Mononuclear cell (primary cell): ENCODE measurements around the gene MZT2B. TPM values are rescaled to one million over a fixed set of nuclear protein-coding genes. Genes with fewer than 3 reads are reported as not detected.
"Not testable (repeated sequence)": the region's sequence is repeated elsewhere in the genome, so short reads cannot be mapped to it uniquely, and the experiment has no call there.

Experiments
- H3K27me3 ChIP-seq: 2 replicates; pipeline ENCODE4 v1.6.0; 2011; ENCODE audit warnings: low read length, control low read depth; ENCODE audit not compliant: insufficient read depth
- H3K4me1 ChIP-seq: 2 replicates; pipeline ENCODE4 v1.5.1; 2011; ENCODE audit warnings: mild to moderate bottlenecking, low read length, control low read depth; ENCODE audit not compliant: insufficient read depth
- H3K4me3 ChIP-seq: 2 replicates; pipeline ENCODE4 v1.5.1; 2011; ENCODE audit warnings: mild to moderate bottlenecking, low read length, moderate library complexity
- H3K9me3 ChIP-seq: 2 replicates; pipeline ENCODE4 v1.5.1; 2011; ENCODE audit warnings: low read depth, mild to moderate bottlenecking, control low read depth, low read length
- total RNA-seq: library from RNA; depleted of rRNA; stranded (reverse); fragments of >200 nt; gene quantifications from one replicate; pipeline ENCODE4 v1.2.3, GENCODE V29; 2012

Gene MZT2B
- total RNA-seq, 1 donor: 73.1 TPM

- H3K27me3 ChIP-seq: no peaks in the 10 kb centered on the region
- H3K4me3 ChIP-seq: no peak overlapping the region
- peaks cover 24% of the 10 kb centered on the region for H3K4me1 ChIP-seq
- H3K9me3 ChIP-seq: no peaks in the 10 kb centered on the region
These were observed 1.7 kb downstream of the MZT2B start for GRCh38 chr2:130183512-130184373.

- Histone ChIP-seq H3K27me3 (no peaks in the 10 kb centered on the region), H3K4me1 (peaks cover 19% of the 10 kb centered on the region), H3K9me3 (no peaks in the 10 kb centered on the region), H3K4me3 (no peak overlapping the region)
These were observed 3.4 kb downstream of the MZT2B start for GRCh38 chr2:130185436-130185835.

GRCh38 chr2:130185896-130186295, 3.8 kb downstream of the MZT2B start:
- Histone ChIP-seq H3K4me1 (peaks cover 15% of the 10 kb centered on the region), H3K9me3 (no peaks in the 10 kb centered on the region), H3K27me3 (no peaks in the 10 kb centered on the region), H3K4me3 (no peak overlapping the region)

GRCh38 chr2:130186391-130186790, 4.3 kb downstream of the MZT2B start:
- Histone ChIP-seq H3K9me3 (no peaks in the 10 kb centered on the region), H3K4me3 (no peak overlapping the region), H3K4me1 (peaks cover 13% of the 10 kb centered on the region), H3K27me3 (no peaks in the 10 kb centered on the region)

GRCh38 chr2:130187268-130187667, 5.2 kb downstream of the MZT2B start:
- Histone ChIP-seq H3K9me3 (no peaks in the 10 kb centered on the region), H3K27me3 (no peaks in the 10 kb centered on the region), H3K4me3 (no peak overlapping the region), H3K4me1 (peaks cover 13% of the 10 kb centered on the region)

GRCh38 chr2:130187859-130188792, 6.1 kb downstream of the MZT2B start:
- not testable (repeated sequence) for H3K9me3 ChIP-seq, H3K4me1 ChIP-seq, H3K27me3 ChIP-seq, H3K4me3 ChIP-seq

- not testable (repeated sequence) for H3K9me3 ChIP-seq, H3K4me3 ChIP-seq, H3K4me1 ChIP-seq, H3K27me3 ChIP-seq
These were observed 6.9 kb downstream of the MZT2B start for GRCh38 chr2:130188958-130189357.

- H3K4me3 ChIP-seq: no peak overlapping the region
- no peaks in the 10 kb centered on the region for H3K9me3 ChIP-seq
- H3K27me3 ChIP-seq: no peaks in the 10 kb centered on the region
- no peaks in the 10 kb centered on the region for H3K4me1 ChIP-seq
These were observed 8.2 kb downstream of the MZT2B start for GRCh38 chr2:130190237-130190636.

GRCh38 chr2:130191319-130191718, 9.3 kb downstream of the MZT2B start:
- not testable (repeated sequence) for H3K4me3 ChIP-seq, H3K27me3 ChIP-seq, H3K9me3 ChIP-seq, H3K4me1 ChIP-seq

- H3K27me3 ChIP-seq, H3K4me1 ChIP-seq, H3K9me3 ChIP-seq, H3K4me3 ChIP-seq: not testable (repeated sequence)
These were observed 10.4 kb downstream of the MZT2B start for GRCh38 chr2:130192451-130192850.

- H3K4me3 ChIP-seq, H3K27me3 ChIP-seq, H3K9me3 ChIP-seq, H3K4me1 ChIP-seq: not testable (repeated sequence)
These were observed 11.8 kb downstream of the MZT2B start for GRCh38 chr2:130193824-130194223.

- not testable (repeated sequence) for H3K4me1 ChIP-seq, H3K27me3 ChIP-seq, H3K9me3 ChIP-seq
These were observed 13.1 kb downstream of the MZT2B start for GRCh38 chr2:130195089-130195635.

GRCh38 chr2:130196052-130196451, 14.0 kb downstream of the MZT2B start:
- not testable (repeated sequence) for H3K27me3 ChIP-seq, H3K9me3 ChIP-seq, H3K4me1 ChIP-seq, H3K4me3 ChIP-seq

More at GRCh38 chr2:130195089-130195635, 13.1 kb downstream of the MZT2B start:
- not testable (repeated sequence) for H3K4me3 ChIP-seq

- H3K4me3 ChIP-seq: no peak within 1 kb of the TSS
- no peaks in the 10 kb centered on the region for H3K9me3 ChIP-seq
- no peaks in the 10 kb centered on the region for H3K27me3 ChIP-seq
- H3K4me1 ChIP-seq: no peaks in the 10 kb centered on the region
These were observed 16.3 kb downstream of the MZT2B start, which contains the start of gene TUBA3E for GRCh38 chr2:130198343-130198742. TSS of gene TUBA3E (minus strand) at chr2:130198439. CDS start at chr2:130198360, 79 bp downstream.

GRCh38 chr2:130202518-130202917, 20.5 kb downstream of the MZT2B start:
- H3K9me3 ChIP-seq, H3K27me3 ChIP-seq, H3K4me1 ChIP-seq, H3K4me3 ChIP-seq: not testable (repeated sequence)
